ENCODE measurements around the gene SPEF2. TPM values are rescaled to one million over a fixed set of nuclear protein-coding genes. Genes with fewer than 3 reads are reported as not detected.

Gene SPEF2
- total RNA-seq, 1 donor from 2014 or later: 6.9 TPM

DNA sequence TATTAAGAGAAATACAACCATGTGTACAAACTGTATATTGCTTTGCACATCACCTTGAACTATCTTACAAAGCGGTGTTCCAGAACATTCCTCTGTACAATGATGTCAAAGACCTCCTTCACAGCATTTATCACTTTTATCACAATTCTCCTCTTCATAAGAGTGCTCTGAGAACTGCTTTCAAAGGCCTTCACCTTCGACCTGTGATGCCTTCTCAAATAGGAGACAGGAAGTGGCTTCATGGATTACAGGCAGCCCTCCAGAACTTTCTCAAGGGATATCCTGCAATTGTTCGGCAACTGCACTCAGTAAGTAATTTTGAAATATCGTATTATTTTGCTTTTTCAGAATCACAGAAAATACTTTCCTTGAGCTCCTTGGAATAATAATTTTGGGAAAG, 171.1 kb downstream of the SPEF2 start:
- Mint-ChIP-seq H3K27me3 (ENCODE audit: low read depth) (no peaks in the 10 kb centered on the region), H3K4me1 (peaks cover 25% of the 10 kb centered on the region), H3K9me3 (no peaks in the 10 kb centered on the region), H3K36me3 (ENCODE audit: low read depth) (no peaks in the 10 kb centered on the region), H3K27ac (ENCODE audit: unreplicated experiment) (no peak overlapping the region), H3K4me3 (no peak overlapping the region)
- TF ChIP-seq, protein P1, sequence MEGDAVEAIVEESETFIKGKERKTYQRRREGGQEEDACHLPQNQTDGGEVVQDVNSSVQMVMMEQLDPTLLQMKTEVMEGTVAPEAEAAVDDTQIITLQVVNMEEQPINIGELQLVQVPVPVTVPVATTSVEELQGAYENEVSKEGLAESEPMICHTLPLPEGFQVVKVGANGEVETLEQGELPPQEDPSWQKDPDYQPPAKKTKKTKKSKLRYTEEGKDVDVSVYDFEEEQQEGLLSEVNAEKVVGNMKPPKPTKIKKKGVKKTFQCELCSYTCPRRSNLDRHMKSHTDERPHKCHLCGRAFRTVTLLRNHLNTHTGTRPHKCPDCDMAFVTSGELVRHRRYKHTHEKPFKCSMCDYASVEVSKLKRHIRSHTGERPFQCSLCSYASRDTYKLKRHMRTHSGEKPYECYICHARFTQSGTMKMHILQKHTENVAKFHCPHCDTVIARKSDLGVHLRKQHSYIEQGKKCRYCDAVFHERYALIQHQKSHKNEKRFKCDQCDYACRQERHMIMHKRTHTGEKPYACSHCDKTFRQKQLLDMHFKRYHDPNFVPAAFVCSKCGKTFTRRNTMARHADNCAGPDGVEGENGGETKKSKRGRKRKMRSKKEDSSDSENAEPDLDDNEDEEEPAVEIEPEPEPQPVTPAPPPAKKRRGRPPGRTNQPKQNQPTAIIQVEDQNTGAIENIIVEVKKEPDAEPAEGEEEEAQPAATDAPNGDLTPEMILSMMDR (conservative IDR thresholded peaks at IDR 0.05): no peak
- DNase-seq (ENCODE audit: low read depth, low spot score): no peak

DNA sequence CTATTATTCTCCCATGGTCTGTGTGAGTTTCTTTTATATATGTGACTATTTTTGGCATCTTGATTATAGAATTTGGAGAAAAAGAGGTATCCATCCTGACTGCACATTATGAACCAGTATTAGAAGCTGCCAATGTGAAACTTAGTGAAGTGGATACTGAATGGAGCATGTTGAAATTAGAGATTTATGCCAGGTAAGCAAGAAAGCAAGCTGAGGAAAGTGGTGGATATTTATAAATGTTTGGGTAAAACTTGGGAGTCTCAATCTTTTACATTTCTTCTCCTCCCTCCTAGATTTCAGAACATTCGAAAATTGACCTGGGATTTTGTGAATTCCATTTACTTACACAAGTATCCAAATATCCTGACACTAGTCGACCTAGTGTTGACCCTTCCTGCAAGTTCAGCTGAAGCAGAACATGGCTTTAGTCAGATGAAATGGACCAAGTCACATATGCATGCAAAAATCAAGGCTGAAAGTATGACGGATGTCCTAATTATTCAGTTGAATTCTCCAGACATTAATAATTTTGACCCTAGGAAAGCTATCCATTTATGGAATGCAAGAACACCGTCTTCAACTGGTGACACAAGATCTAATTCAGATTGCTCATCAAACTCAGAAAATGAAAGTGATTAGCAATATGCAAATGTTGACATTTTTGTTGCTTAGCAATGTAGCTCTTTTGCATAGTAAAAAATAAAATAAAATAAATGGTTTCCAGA, 172.2 kb downstream of the SPEF2 start:
- Mint-ChIP-seq H3K4me3 (no peak overlapping the region), H3K36me3 (ENCODE audit: low read depth) (no peaks in the 10 kb centered on the region), H3K27ac (ENCODE audit: unreplicated experiment) (no peak overlapping the region), H3K4me1 (peaks cover 37% of the 10 kb centered on the region), H3K27me3 (ENCODE audit: low read depth) (no peaks in the 10 kb centered on the region), H3K9me3 (no peaks in the 10 kb centered on the region)
- TF ChIP-seq, protein P1 (conservative IDR thresholded peaks at IDR 0.05): no peak
- DNase-seq (ENCODE audit: low read depth, low spot score): no peak

DNA sequence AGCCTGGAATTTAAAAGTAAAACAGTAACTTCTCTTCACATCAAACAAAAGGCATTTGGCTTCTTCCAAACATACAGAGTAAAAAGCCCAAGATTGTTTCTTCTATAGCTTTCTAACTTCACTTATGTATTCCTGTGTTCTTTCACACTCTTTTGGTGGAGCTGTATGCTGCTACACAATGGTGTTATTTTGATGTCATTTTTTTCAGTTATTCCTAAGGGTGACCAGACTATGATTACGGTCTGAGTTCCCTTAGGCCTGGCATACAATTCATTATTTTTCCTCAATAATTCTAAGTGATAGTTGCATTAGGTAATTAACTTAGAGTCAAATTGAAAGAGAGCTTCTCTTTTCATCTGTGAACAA, 172.8 kb downstream of the SPEF2 start:
- Mint-ChIP-seq H3K9me3 (no peaks in the 10 kb centered on the region), H3K27me3 (ENCODE audit: low read depth) (no peaks in the 10 kb centered on the region), H3K4me3 (no peak overlapping the region), H3K4me1 (peaks cover 41% of the 10 kb centered on the region), H3K36me3 (ENCODE audit: low read depth) (no peaks in the 10 kb centered on the region), H3K27ac (ENCODE audit: unreplicated experiment) (no peak overlapping the region)
- DNase-seq (ENCODE audit: low read depth, low spot score): no peak
- TF ChIP-seq, protein P1 (conservative IDR thresholded peaks at IDR 0.05): no peak

DNA sequence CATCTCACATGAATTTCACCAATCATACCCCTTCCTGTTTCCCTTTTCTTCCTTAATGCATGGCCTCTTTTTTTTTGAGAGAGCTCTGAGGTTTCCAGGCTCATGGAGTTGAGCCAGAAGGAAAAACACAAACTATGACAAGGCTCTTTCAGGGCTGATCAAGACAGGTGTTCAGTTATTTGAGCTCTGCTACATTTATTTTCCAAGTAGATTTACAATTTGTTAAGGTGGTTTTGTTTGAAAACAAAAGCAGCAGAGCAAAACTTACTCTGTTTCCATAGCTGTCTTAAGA, 176.6 kb downstream of the SPEF2 start:
- H3K36me3 Mint-ChIP-seq (ENCODE audit: low read depth): no peaks in the 10 kb centered on the region

DNA sequence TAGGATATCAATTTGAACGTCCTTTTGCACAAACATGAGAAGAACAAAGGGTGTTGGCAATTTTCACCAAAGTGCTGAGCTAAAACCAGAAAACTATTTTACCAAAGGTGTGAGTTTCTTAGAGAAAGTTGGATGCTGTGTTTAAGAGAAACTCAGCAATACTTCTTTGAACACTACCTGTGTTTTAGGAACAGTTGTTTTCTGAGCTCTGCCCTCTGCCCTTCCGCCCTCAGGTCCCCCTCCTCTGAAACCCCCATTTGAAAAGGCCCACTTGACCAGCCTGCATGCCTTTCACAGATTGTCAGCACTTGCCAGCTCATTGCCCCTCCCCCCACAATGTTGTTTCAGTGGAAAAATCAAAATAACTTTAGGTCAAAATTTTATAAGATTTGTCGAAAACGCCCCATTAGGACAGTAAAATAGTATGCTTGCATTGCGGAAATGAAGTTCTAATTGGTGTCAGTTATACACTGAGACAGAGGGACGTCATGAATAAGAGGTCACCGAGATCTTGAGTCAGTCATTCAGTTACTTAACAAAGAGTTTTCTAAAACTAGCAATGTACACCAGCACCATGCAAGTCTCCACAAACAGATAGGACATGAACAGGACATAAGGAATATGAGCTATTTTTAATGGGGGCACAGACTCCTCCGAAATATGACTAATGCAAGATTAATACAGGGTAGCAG, 177.2 kb downstream of the SPEF2 start:
- Mint-ChIP-seq H3K27me3 (ENCODE audit: low read depth) (no peaks in the 10 kb centered on the region), H3K27ac (ENCODE audit: unreplicated experiment) (no peak overlapping the region), H3K4me3 (no peak overlapping the region), H3K4me1 (peaks cover 32% of the 10 kb centered on the region), H3K9me3 (no peaks in the 10 kb centered on the region), H3K36me3 (ENCODE audit: low read depth) (no peaks in the 10 kb centered on the region)
- TF ChIP-seq, protein P1 (conservative IDR thresholded peaks at IDR 0.05): no peak
- no peak for DNase-seq (ENCODE audit: low read depth, low spot score)

More for the DNA sequence above, 176.6 kb downstream of the SPEF2 start:
- TF ChIP-seq, protein P1 (conservative IDR thresholded peaks at IDR 0.05): no peak
- H3K27ac Mint-ChIP-seq (ENCODE audit: unreplicated experiment): no peak overlapping the region
- H3K4me3 Mint-ChIP-seq: no peak overlapping the region
- no peak for DNase-seq (ENCODE audit: low read depth, low spot score)
- no peaks in the 10 kb centered on the region for H3K27me3 Mint-ChIP-seq (ENCODE audit: low read depth)
- H3K9me3 Mint-ChIP-seq: no peaks in the 10 kb centered on the region
- peaks cover 38% of the 10 kb centered on the region for H3K4me1 Mint-ChIP-seq

Data from neural crest cell (in vitro differentiated cells).